ENCODE data around the gene TPCN2.

The TPCN2 gene

GRCh38 chr11:69114811-69115523 lies 66.2 kb downstream of the TPCN2 start:
- DNase-seq = no peak

- no peak for DNase-seq
Observed at GRCh38 chr11:69115586-69116560, 67.1 kb downstream of the TPCN2 start.

GRCh38 chr11:69116671-69117070 lies 67.9 kb downstream of the TPCN2 start:
- no peak for DNase-seq

GRCh38 chr11:69119190-69119589 lies 70.5 kb downstream of the TPCN2 start:
- DNase-seq = no peak

- no peak for DNase-seq
Observed at GRCh38 chr11:69120096-69120875, 71.6 kb downstream of the TPCN2 start.

GRCh38 chr11:69121021-69121420 lies 72.3 kb downstream of the TPCN2 start:
- no peak for DNase-seq

GRCh38 chr11:69121621-69122325 lies 73.0 kb downstream of the TPCN2 start:
- DNase-seq = no peak

GRCh38 chr11:69122326-69122629 lies 73.5 kb downstream of the TPCN2 start:
- DNase-seq = no peak

GRCh38 chr11:69122630-69123431 lies 74.1 kb downstream of the TPCN2 start:
- no peak for DNase-seq

GRCh38 chr11:69123593-69124545 lies 75.1 kb downstream of the TPCN2 start:
- DNase-seq = no peak

GRCh38 chr11:69125861-69126260 lies 77.1 kb downstream of the TPCN2 start:
- no peak for DNase-seq

- DNase-seq = no peak
Observed at GRCh38 chr11:69126286-69126685, 77.6 kb downstream of the TPCN2 start.

- DNase-seq = no peak
Observed at GRCh38 chr11:69127081-69127850, 78.5 kb downstream of the TPCN2 start.

- no peak for DNase-seq
Observed at GRCh38 chr11:69127884-69128283, 79.2 kb downstream of the TPCN2 start.

GRCh38 chr11:69129053-69129452 lies 80.3 kb downstream of the TPCN2 start:
- no peak for DNase-seq

- DNase-seq = no peak
Observed at GRCh38 chr11:69129647-69130046, 80.9 kb downstream of the TPCN2 start.

- no peak for DNase-seq
Observed at GRCh38 chr11:69130654-69131053, 81.9 kb downstream of the TPCN2 start.

- no peak for DNase-seq
Observed at GRCh38 chr11:69131121-69131566, 82.4 kb downstream of the TPCN2 start.

- peak in 1 of 2 experiments; percentile 11 for DNase-seq
Observed at GRCh38 chr11:69131644-69132300, 83.0 kb downstream of the TPCN2 start.

Data from NCI-H1930 (cell line).